ENCODE measurements around the gene MRPL48.
A peak's percentile ranks its signal among the peaks of the same experiment; 100 is the strongest.
"Not testable (repeated sequence)": the region's sequence is repeated elsewhere in the genome, so short reads cannot be mapped to it uniquely, and the experiment has no call there.

The MRPL48 gene

DNA sequence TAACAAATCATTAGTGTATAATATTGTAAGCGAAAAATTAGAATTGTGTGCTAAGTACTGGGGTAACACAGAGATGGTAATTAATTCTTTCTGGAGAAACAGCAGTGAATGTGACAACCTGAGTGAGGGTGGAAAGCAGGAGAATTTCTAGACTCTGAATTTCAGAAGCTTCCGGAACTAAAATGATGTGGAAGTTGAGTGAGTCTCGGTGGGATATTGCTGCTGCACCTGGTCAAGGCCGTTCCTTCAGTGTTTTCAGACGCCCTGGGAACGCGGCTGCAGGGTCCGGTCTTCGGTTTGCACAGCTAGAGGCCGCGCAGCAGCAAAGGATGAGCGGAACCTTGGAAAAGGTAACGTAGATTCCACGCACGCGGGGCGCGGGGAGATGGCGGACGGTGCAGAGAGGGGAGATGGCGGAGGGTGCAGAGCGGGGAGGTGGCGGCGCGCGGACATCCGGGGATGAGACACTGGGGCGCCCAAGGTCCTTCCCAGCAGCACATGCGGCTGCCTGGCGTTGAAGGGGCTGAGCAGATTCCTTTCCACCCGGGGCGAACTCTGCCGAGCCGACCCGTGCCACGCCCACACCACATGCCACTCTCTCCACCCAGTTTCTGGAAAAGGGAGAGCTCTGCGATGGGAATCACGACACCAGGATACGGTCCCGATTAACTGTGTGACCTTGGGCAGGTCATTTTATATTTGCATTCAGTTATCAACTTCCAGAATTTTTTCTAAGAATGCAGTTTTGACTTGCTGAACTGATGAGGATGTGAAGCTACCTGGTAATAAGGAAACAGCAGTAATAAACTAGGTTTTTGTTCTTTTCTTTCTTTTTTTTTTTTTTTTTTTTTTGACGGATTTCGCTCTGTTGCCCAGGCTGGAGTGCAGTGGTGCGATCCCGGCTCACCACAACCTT is at the start of gene MRPL48:
Gene MRPL48 (plus strand): TSS at position 232 of the 916 bp plus-strand sequence. CDS start 98 bp downstream, at position 330.
- DNase-seq (ENCODE audit: low spot score) = peak; percentile 95

DNA sequence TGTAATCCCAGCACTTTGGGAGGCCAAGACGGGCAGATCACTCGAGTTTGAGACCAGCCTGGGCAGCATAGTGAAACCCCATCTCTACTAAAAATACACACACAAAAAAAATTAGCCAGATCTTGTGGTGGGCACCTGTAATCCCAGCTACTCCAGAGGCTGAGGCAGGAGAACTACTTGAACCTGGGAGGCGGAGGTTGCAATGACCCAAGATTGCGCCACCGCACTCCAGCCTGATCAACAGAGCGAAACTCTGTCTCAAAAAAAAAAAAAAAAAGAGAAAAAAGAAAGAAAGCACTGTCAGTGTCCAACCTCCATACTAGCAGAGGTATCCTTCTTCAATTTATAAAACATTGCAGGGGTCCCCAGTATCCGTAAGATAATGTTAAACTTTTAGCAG is 44.6 kb upstream of the MRPL48 start:
- DNase-seq (ENCODE audit: low spot score) = no peak

DNA sequence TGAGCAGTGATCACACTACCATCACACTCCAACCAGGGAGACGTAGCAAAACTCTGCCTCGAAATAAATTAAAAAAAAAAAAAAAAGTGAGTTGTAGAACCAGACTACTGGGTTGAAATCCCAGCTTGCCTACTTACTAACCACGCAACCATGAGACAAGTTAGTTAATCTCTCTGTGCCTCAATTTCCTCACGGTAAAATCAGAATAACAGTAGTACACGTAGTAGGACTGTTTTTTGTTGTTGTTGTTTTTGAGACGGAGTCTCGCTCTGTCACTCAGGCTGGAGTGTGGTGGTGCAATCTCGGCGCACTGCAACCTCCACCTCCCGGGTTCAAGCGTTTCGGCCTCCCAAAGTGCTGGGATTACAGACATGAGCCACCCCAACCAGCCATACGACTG is 41.0 kb upstream of the MRPL48 start:
- DNase-seq (ENCODE audit: low spot score) = no peak

DNA sequence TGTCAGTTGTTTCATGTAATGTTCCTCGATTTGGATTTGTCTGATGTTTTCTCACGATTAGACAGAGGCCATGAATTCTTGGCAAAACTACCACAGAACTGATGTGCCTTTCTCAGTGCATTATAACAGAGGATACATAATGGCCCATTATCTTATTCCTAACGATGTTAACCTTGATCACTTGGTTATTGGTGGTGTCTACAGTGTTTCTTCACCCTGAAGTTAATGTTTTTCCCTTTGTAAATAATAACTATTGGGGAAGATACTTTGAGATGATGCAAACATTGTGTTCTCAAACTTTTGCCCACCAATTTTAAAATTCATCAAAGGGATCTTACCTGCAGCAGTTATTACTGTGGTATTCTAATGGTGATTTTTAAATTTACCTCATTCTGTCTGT is 39.9 kb upstream of the MRPL48 start:
- DNase-seq (ENCODE audit: low spot score) = no peak

DNA sequence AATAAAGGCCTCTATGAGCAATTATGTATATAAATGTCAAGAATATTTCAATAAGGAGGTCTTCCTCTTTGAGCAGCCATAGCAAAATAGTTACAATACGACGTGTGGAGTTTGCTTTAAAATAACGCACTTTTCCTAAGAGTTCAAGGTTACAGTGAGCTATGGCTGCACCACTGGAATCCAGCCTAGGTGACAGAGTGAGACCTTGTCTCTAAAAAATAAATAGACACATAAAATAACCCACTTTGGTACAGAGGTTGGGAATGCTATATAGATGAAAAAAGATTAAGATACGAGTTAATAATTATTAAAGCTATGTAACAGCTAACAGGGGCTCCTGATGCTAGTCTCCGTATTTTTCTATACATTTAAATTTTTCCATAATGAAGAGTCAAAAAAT is 39.4 kb upstream of the MRPL48 start:
- no peak for DNase-seq (ENCODE audit: low spot score)

DNA sequence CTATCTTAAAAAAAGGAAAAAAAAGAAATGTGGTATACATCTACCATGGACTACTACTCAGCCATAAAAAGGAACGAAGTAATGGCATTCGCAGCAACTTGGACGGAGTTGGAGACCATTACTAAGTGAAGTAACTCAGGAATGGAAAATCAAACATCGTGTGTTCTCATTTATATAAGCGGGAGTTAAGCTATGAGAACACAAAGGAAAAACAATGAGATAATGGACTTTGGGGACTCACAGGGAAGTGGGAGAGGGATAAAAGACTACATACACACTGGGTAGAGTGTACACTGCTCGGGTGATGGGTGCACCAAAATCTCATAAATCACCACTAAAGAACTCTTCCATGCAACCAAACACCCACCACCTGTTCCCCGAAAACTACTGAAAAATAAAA is 38.6 kb upstream of the MRPL48 start:
- no peak for DNase-seq (ENCODE audit: low spot score)

DNA sequence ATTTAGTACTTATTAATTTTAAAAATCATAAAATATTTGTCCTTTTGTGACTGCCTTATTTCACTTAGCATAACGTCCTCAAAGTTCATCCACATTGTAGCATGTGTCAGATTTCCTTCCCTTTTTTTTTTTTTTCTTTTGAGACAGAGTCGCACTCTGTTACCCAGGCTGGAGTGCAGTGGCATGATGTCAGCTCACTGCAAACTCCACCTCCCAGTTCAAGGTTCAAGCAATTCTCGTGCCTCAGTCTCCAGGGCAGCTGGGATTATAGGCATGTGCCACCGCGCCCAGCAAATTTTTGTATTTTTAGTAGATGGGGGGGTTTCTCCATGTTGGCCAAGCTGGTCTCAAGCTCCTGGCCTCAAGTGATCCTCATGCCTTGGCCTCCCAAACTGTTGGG is 37.4 kb upstream of the MRPL48 start:
- no peak for DNase-seq (ENCODE audit: low spot score)

DNA sequence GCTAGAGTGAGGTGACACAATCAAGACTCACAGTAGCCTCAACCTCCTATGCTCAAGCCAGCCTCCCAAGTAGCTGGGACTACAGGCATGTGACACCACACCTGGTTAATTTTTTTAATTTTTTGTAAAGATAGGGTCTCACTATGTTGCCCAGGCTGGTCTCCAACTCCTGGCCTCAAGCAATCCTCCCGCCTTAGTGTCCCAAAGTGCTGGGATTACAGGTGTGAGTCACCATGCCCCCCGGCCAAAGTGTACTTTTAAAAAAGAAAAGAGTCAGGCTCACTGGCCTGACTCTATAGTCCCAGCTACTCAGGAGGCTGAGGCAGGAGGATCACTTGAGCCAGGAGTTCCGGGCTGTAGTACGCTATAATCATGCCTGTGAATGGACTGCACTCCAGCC is 36.8 kb upstream of the MRPL48 start:
- not testable (repeated sequence) for DNase-seq (ENCODE audit: low spot score)

DNA sequence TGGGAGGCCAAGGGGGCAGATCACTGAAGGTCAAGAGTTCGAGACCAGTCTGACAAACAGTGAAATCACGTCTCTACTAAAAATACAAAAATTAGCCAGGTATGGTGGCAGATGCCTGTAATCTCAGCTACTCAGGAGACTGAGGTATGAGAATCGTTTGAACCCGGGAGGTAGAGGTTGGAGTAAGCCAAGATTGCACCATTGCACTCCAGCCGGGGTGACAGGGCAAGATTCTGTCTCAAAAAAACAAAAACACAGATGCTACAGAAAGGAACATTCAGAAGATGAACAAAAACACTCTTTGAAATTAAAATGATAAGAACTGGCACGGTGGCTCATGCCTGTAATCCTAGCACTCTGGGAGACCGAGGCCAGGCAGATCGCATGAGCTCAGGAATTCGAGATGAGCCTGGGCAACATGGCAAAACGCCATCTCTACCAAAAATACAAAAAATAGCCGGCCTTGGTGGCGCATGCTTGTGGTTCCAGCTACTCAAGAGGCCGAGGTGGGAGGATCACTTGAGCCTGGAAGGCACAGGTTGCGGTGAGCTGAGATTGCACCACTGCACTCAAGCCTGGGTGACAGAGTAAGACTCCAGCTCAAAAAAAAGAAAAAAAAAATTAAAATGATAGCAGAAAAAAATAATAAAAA is 35.3 kb upstream of the MRPL48 start:
- peak; percentile 65 for DNase-seq (ENCODE audit: low spot score)

DNA sequence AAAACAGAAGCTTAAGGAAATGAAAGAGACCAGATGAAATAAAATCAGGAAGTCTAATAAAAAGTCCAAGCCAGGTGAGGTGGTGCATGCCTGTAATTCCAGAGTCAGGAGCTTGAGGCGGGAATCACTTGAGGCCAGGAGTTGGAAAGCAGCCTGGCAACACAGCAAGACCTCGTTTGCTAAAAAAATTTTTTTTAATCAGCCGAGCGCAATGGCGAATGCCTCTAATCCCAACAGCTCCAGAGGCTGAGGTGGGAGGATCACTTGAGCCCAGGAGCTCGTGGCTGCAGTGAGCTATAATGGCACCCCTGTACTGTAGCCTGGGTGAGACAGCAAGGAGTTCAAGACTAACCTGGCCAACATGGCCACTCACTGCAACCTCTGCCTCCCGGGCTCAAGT is 34.8 kb upstream of the MRPL48 start:
- DNase-seq (ENCODE audit: low spot score) = peak; percentile 35

DNA sequence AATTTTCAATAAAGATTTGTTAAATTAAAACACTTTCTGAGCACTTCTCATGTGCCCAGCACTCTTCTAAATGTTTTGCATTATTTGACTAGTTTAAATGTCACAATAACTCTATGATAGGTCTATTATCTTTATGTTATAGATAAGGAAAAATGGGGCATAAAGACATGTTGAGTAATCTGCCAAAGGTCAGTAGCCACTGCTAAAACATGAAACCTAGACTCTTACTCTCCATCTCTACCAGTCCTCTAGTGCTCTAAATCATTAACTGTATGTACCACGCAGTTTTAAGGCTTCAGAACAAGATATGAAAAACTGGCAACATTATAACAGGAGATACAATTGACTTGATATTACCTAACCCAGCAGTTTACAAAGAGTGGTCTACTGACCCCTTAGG is 33.7 kb upstream of the MRPL48 start:
- no peak for DNase-seq (ENCODE audit: low spot score)

DNA sequence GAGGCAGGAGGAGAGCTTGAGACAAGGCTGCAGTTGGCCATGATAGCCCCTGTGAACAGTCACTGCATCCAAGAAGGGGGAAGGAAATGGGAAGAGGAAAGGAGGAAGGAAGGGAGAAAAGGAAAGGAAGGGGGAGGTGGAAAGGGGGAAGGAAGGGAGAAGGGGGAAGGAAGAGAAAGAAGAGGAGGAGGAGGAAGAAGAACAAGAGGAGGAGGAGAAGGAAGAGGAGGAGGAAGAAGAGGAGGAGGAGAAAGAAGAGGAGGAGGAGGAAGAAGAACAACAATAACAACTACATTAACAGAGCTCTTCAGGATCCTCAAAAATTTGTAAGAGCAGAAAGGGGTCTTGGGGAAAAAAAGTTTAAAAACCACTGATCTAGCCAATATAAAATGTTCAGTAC is 32.0 kb upstream of the MRPL48 start:
- DNase-seq (ENCODE audit: low spot score) = no peak

DNA sequence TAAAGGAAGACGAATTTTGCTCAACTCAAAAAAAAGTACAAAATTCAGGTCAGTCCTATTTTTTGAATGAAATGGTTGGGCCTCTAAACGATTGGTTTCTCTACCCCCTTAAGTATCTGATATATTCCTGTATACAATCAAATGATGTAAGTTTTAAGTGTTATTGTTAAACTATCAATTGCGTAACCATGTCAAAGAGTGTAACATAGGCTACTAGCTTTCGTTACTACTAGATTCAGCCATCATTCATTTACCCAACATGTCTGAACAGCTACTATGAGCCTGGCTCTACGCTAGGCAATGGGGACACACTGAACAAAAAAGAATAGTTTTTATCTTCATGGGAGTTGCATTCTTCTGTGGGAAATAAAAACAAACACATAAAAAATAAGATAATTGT is 30.1 kb upstream of the MRPL48 start:
- DNase-seq (ENCODE audit: low spot score) = no peak

DNA sequence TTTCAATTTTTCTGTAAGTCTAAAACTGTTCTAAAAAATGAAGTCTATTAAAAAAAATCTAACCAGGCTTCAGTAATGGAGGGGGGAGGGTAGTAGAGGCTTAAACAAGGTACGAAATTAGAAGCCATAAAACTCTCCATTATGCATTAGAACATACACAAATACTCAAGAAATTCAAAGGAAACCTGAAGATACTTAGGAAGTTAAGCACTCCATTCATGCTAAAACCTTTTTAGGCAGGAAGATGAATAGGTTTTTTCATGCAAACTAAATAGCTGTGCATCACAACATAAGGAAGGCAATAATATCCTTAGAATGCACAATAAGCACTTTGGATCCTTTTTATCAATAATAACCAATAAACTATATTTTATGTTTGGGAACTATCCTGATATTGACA is 29.2 kb upstream of the MRPL48 start:
- no peak for DNase-seq (ENCODE audit: low spot score)

DNA sequence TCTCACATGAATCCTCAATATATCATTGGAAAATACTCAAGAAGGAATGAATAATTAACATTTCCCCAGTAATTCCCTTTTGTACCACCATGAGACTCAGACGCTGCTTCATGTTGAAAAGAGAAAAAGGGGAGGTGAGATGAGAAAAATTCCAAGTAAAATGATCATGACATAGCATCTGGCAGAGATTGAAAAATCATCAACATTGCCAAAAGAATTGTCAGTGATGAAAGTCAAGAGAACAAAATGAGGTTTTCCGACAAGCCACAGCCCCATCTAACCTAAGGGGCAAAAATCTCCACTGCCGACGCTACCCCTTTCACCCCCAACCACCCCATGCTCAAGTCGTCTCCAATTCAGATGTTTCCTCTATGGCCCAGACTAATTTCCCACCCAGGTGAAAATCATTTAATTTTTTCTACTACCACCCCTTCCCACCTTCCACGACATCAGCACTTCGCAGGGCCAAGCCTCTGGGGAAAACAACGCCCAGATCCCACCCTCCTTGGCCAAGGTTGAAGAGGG is 28.0 kb upstream of the MRPL48 start:
- DNase-seq (ENCODE audit: low spot score) = peak; percentile 33

DNA sequence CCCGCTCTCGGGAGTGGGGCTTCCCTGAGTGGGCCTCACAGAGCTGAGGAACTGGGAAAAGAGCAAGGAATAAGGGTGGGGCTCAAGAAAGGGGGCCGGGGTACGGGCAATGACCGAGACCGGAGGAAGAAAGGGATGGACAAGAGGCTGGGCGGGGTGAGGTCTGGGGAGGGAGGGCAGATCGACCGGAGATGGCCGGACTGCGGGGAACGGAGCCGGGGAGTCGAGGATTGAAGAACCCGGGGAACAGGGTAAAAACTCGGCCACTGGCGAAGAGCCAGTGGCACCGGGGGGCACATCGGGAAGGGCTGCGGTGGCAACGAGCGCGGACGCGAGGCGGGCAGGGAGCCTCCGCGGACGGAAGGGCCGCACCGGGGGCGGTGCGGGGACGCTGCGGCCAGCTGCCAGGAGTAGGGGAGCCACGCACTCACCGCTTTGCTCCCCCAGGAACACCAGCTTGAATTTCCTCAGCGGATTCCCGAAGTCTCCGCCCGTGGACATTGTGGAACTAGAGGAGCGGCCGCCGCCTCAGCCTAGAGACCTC is 27.5 kb upstream of the MRPL48 start:
- DNase-seq (ENCODE audit: low spot score) = peak; percentile 29

DNA sequence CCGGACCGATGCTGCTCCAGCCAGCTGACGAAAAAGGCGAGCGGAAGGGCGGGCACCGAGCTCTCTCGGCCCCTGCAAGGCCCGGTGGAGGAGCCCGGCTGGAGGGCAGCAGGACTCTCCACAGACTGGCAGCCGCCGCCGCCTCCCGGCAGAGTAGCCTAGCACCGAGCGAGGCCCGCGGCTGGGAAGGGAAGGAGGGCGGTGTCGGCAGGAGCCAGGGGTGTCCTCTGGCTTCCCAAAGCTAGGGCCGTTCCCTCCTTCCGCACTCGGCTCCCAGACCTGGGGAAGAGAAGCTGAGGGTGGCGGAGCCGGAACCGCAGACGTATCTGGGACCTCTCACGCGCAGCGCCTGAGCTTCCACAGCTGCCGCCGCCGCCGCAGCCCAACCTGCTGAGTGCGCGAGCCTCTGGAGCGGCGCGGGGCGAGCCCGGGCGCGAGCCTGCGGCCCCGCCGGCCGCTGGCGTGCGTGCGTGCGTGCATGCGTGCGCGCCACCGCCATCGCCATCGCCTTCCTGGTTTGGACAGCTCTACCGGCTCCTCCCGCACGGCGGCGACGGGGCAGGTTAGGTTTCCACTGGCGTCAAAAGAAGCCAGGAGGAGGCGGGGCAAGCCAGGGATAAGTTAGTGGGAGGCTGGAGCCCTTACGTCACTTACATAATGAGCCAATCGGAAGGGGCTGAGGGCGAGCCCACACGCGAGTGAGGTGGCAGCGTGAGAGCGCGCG is 26.8 kb upstream of the MRPL48 start, which contains the start of gene RAB6A:
Gene RAB6A (minus strand): TSS at position 396 of the 724 bp plus-strand sequence. CDS start 439 bp downstream, outside the sequence.
- DNase-seq (ENCODE audit: low spot score) = peak; percentile 100

DNA sequence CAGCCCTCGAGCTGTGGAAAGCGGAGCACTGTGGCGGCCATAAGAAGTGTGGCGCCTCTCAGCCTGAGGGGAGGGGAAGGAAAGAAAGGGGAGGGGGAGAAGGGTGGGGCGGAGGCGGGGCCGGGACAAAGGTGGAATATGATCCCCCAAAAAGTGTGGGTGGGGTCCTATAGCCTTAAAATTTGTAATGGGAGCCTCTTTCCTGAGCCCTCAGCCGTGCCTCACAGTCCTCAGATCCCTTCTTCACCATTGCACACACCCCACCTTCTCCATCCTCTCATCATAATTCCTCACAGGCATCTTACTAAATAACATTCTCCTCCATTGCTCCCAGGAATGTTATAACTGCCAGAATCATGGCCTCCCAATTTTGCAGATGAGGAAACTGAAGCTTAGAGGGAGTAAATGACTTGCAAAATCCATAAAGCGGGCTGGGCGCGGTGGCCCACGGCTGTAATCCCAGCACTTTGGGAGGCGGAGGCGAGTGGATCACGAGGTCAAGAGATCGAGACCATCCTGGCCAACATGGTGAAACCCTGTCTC is 26.2 kb upstream of the MRPL48 start:
- no peak for DNase-seq (ENCODE audit: low spot score)

DNA sequence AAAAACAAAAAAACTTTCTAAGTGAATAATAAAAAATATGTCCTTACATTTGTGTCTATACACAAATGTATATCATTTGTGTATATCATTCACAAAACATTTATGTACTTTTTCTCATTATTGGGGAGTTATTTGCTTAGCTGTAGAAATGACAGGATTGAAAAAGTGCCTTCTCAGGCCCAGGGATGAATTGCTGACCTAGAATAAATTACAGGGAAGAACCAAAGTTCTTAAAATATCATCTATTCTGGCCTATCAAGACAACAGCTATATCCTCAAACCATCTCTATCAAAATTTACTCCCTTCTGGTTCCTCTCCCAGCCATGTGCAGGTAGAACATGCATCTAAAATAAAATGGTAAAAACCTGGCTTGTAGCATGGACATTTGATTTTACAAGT is 24.9 kb upstream of the MRPL48 start:
- no peak for DNase-seq (ENCODE audit: low spot score)

DNA sequence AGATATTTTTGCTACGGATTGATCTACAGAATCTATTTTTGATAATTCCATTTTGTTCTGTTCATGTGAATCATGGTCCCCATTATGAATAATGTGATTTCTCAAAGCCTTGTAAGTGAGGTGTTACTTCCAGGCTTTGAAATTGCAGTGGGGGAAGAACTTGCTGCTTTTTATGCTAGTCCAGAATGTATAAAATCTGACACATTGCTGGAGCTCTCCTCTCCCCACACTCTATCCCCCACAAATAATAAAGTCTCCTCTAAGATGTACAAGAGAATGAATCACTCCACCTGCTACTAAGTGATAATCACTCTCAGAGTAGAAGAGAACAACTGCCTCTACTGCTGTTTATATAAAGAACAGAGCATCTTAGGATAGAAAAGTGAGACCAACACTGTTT is 20.9 kb upstream of the MRPL48 start:
- DNase-seq (ENCODE audit: low spot score) = no peak

DNA sequence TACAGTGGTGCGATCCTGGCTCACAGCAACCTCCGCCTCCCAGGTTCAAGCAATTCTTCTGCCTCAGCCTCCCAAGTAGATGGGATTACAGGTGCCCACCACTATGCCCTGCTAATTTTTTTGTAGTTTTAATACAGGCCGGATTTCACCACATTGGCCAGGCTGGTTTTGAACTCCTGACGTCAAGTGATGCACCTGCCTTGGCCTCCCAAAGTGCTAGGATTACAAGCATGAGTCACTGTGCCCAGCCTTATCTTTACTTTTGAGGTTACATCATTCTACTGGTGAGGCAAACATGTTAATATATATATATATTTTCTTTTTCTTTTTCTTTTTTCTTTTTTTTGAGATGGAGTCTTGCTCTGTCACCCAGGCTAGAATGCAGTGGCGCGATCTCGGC is 16.9 kb upstream of the MRPL48 start:
- not testable (repeated sequence) for DNase-seq (ENCODE audit: low spot score)

Data from kidney tubule cell (primary cell).